GM23338 (cell line): ENCODE results near the gene MTMR3. TPM values are rescaled to one million over a fixed set of nuclear protein-coding genes. Genes with fewer than 3 reads are reported as not detected.

Experiments
- ATAC-seq: fragments of 200-7000 bp; cut with Tn5 transposase; 3 replicates; pipeline ENCODE4 v1.9.1; 2020
- DNase-seq: peaks from one replicate; pipeline ENCODE4 v3.0.0-alpha.2; 2015; ENCODE audit warnings: low spot score
- H2AFZ ChIP-seq: fragments of 200-600 bp; sonication (generic); 2 replicates; pipeline ENCODE4 v1.8.0; 2016; ENCODE audit warnings: antibody characterized with exemption, mild to moderate bottlenecking, moderate library complexity
- H3F3A ChIP-seq: fragments of 200-600 bp; sonication (generic); replicated peaks from 2 replicates; pipeline ENCODE4 v1.8.0; 2017; ENCODE audit warnings: antibody characterized with exemption, mixed run types, low read depth
- H3K27ac ChIP-seq: fragments of 200-600 bp; sonication (generic); 2 replicates; pipeline ENCODE4 v1.6.1; 2016; ENCODE audit warnings: low read depth
- H3K27me3 ChIP-seq: fragments of 200-600 bp; sonication (generic); 2 replicates; pipeline ENCODE4 v1.8.0; 2016; ENCODE audit warnings: mild to moderate bottlenecking, mixed run types, moderate library complexity; ENCODE audit not compliant: insufficient read depth
- H3K36me3 ChIP-seq: fragments of 200-600 bp; sonication (generic); 2 replicates; pipeline ENCODE4 v1.8.0; 2016; ENCODE audit warnings: mild to moderate bottlenecking; ENCODE audit not compliant: insufficient read depth
- H3K4me1 ChIP-seq: fragments of 200-600 bp; sonication (generic); 2 replicates; pipeline ENCODE4 v1.8.0; 2016; ENCODE audit warnings: mild to moderate bottlenecking, moderate library complexity; ENCODE audit not compliant: insufficient read depth
- H3K4me2 ChIP-seq: fragments of 200-600 bp; sonication (generic); 2 replicates; pipeline ENCODE4 v1.7.1; 2017; ENCODE audit warnings: mixed run types
- H3K4me3 ChIP-seq: fragments of 200-600 bp; sonication (generic); 2 replicates; pipeline ENCODE4 v1.6.1; 2016; ENCODE audit warnings: mixed run types
- H3K79me2 ChIP-seq: fragments of 200-600 bp; sonication (generic); replicated peaks from 2 replicates; pipeline ENCODE4 v1.8.0; 2017; ENCODE audit warnings: mild to moderate bottlenecking; ENCODE audit not compliant: insufficient read depth
- H3K9me2 ChIP-seq: fragments of 200-600 bp; sonication (generic); 2 replicates; pipeline ENCODE4 v1.8.0; 2017; ENCODE audit not compliant: insufficient read depth
- H4K20me1 ChIP-seq: fragments of 200-600 bp; sonication (generic); replicated peaks from 2 replicates; pipeline ENCODE4 v1.8.0; 2017; ENCODE audit warnings: mild to moderate bottlenecking; ENCODE audit not compliant: insufficient read depth
- H3K27ac Mint-ChIP-seq: 2 replicates; pipeline ENCODE4 v1.8.0; 2020; ENCODE audit warnings: inconsistent platforms, mild to moderate bottlenecking, moderate library complexity, mixed read lengths
- H3K27me3 Mint-ChIP-seq: 3 replicates; pipeline ENCODE4 v1.8.0; 2022; ENCODE audit warnings: low read depth, mild to moderate bottlenecking, moderate library complexity, mixed read lengths, inconsistent platforms; ENCODE audit not compliant: insufficient read depth, poor library complexity
- H3K36me3 Mint-ChIP-seq: 3 replicates; pipeline ENCODE4 v1.8.0; 2021; ENCODE audit warnings: low read depth, mild to moderate bottlenecking, inconsistent platforms, moderate library complexity, mixed read lengths
- H3K4me1 Mint-ChIP-seq: 3 replicates; pipeline ENCODE4 v1.8.0; 2020; ENCODE audit warnings: mild to moderate bottlenecking, inconsistent platforms, mixed read lengths
- H3K4me3 Mint-ChIP-seq: 3 replicates; pipeline ENCODE4 v1.8.0; 2021; ENCODE audit warnings: moderate library complexity, mild to moderate bottlenecking, inconsistent platforms, mixed read lengths
- H3K9me3 Mint-ChIP-seq: 3 replicates; pipeline ENCODE4 v1.8.0; 2020; ENCODE audit warnings: moderate library complexity, mild to moderate bottlenecking, inconsistent platforms, mixed read lengths
- EZH2 ChIP-seq: fragments of 200-600 bp; sonication (generic); IDR thresholded peaks from one replicate; pipeline ENCODE4 v1.8.0; 2017; ENCODE audit warnings: antibody characterized with exemption, mild to moderate bottlenecking, low read depth; ENCODE audit not compliant: unreplicated experiment
- EZH2phosphoT487 ChIP-seq: fragments of 200-600 bp; sonication (generic); IDR thresholded peaks from one replicate; pipeline ENCODE4 v1.8.1; 2018; ENCODE audit warnings: antibody characterized with exemption; ENCODE audit not compliant: unreplicated experiment
- JUNB ChIP-seq: IDR thresholded peaks from one replicate; pipeline ENCODE4 v1.6.1; 2016; ENCODE audit warnings: antibody characterized with exemption; ENCODE audit not compliant: unreplicated experiment
- NANOG ChIP-seq: IDR thresholded peaks from 2 replicates; pipeline ENCODE4 v1.6.1; 2016; ENCODE audit warnings: antibody characterized with exemption, borderline replicate concordance
- POLR2AphosphoS5 ChIP-seq: IDR thresholded peaks from 2 replicates; pipeline ENCODE4 v1.6.1; 2016; ENCODE audit warnings: antibody characterized with exemption, low read depth
- REST ChIP-seq: IDR thresholded peaks from one replicate; pipeline ENCODE4 v1.6.1; 2018; ENCODE audit warnings: antibody characterized with exemption; ENCODE audit not compliant: unreplicated experiment
- STAT1 ChIP-seq: IDR thresholded peaks from one replicate; pipeline ENCODE4 v1.6.1; 2016; ENCODE audit warnings: antibody characterized with exemption; ENCODE audit not compliant: unreplicated experiment
- ZNF331 ChIP-seq: fragments of 250-450 bp; sonication (Bioruptor Pico); IDR thresholded peaks from 2 replicates; pipeline ENCODE4 v1.5.0; 2020; ENCODE audit warnings: low read depth, mild to moderate bottlenecking, moderate library complexity
- ZNF462 ChIP-seq: fragments of 250-450 bp; sonication (Bioruptor Pico); IDR thresholded peaks from 2 replicates; pipeline ENCODE4 v1.5.0; 2020; ENCODE audit warnings: mild to moderate bottlenecking, moderate library complexity
- polyA plus RNA-seq: library from polyadenylated mRNA; unstranded; fragments of >200 nt; fragmentation: Nextera tagmentation; extraction: Ambion mirVana; gene quantifications from 2 replicates; pipeline ENCODE4 v1.2.1, GENCODE V29; 2016
- total RNA-seq: library from RNA; depleted of rRNA; stranded (reverse); fragments of >200 nt; shearing (Covaris generic); gene quantifications from 2 replicates; pipeline ENCODE4 v1.2.3, GENCODE V29; 2014

The MTMR3 gene
- total and polyA plus RNA-seq, 2 experiments from 2014 or later, result 5.2 to 27.4 TPM

GRCh38 chr22:29885610-29886009, 2.6 kb downstream of the MTMR3 start:
- Mint-ChIP-seq H3K4me1 (peaks cover 7% of the 10 kb centered on the region; the same call in 2 of the 3 replicates), H3K4me3 (no peak overlapping the region), H3K9me3 (no peaks in the 10 kb centered on the region), H3K36me3 (no peaks in the 10 kb centered on the region), H3K27me3 (peaks cover 1% of the 10 kb centered on the region), H3K27ac (no peak overlapping the region)
- peaks cover 12% of the 10 kb centered on the region for H4K20me1 ChIP-seq
- peak overlapping the region; percentile 8 for H3K4me3 ChIP-seq
- no peaks in the 10 kb centered on the region for H3K9me2 ChIP-seq
- no peak overlapping the region for H3K27ac ChIP-seq
- no peaks in the 10 kb centered on the region for H3F3A ChIP-seq
- no peaks in the 10 kb centered on the region for H3K27me3 ChIP-seq
- TF ChIP-seq STAT1, result no peak
- no peak for TF ChIP-seq POLR2AphosphoS5
- no peak for TF ChIP-seq ZNF331
- no peak for TF ChIP-seq NANOG
- no peak for TF ChIP-seq ZNF462 (CRISPR knock-in tag)
- no peak for TF ChIP-seq REST
- TF ChIP-seq EZH2, result no peak
- TF ChIP-seq JUNB, result no peak
- TF ChIP-seq EZH2phosphoT487, result no peak
- peaks cover 20% of the 10 kb centered on the region for H3K4me1 ChIP-seq
- no peak for ATAC-seq
- H3K79me2 ChIP-seq, result peaks cover 70% of the 10 kb centered on the region
- DNase-seq, result no peak
- H3K4me2 ChIP-seq, result peak overlapping the region; percentile 94; the same call in 1 of the 2 replicates
- H2AFZ ChIP-seq, result no peak overlapping the region
- H3K36me3 ChIP-seq, result no peaks in the 10 kb centered on the region
